GM12874 (cell line): ENCODE measurements around the gene USP4.

Source experiments
- TF ChIP-seq, protein P1 (sequence below): IDR thresholded peaks from 2 replicates; pipeline ENCODE4 v1.5.1; 2011; ENCODE audit warnings: low read depth, mild to moderate bottlenecking, control low read depth, low read length, moderate library complexity; ENCODE audit not compliant: insufficient read depth

Gene USP4

DNA sequence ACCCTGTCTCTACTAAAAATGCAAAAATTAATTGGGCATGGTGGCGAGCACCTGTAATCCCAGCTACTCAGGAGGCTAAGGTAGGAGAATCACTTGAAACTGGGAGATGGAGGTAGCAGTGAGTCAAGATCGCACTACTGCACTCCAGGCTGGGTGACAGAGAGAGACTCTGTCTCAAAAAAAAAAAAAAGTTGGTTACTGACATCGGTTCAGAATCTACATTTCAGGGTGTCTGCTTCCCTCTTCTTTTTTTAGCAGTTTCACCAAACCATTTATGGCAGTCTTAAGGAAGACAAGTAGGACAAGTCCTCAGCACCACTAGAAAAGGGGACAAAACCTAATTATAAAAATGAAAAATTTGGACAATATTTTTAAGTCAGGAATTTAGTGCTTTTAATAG is 3.3 kb upstream of the USP4 start:
- TF ChIP-seq, protein P1, sequence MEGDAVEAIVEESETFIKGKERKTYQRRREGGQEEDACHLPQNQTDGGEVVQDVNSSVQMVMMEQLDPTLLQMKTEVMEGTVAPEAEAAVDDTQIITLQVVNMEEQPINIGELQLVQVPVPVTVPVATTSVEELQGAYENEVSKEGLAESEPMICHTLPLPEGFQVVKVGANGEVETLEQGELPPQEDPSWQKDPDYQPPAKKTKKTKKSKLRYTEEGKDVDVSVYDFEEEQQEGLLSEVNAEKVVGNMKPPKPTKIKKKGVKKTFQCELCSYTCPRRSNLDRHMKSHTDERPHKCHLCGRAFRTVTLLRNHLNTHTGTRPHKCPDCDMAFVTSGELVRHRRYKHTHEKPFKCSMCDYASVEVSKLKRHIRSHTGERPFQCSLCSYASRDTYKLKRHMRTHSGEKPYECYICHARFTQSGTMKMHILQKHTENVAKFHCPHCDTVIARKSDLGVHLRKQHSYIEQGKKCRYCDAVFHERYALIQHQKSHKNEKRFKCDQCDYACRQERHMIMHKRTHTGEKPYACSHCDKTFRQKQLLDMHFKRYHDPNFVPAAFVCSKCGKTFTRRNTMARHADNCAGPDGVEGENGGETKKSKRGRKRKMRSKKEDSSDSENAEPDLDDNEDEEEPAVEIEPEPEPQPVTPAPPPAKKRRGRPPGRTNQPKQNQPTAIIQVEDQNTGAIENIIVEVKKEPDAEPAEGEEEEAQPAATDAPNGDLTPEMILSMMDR, result no peak

DNA sequence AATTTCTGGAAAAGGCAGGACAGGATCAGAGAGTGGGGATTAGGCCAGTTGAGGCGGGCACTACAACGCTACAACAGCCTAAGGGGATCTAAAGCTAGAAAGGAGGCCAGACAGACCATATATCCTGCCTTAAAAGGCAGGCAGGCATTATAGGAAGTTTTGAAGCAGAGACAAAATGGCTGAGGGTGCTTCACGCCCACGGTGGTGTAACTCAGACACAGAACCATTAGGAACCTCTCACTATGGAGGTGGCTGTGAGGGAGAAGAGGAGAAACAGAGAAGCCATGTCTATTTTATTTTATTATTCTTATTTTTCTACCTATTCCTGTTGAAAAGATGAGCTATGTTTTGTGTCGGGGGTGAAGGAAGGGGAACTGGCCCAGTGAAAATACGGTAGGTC is 2.1 kb upstream of the USP4 start:
- TF ChIP-seq, protein P1, result no peak

DNA sequence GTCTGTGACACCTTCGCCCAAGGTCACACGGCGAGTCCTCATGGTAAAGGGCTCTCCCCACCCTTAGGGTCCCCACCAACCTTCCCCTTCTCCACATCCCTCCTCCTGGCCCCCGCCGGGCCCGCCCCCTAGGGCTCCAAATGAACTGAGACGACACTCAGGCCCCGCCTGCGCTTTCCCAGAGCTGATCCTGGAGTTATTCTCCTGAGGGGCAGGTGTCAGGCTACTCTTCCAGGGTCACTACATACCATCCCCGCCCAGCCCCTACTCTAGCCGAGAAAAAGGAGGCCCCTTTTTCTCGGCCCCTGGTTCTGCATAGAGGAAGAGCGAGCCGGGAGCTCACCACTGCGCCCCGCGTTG is 292 bp downstream of the USP4 start:
- TF ChIP-seq, protein P1, result no peak

DNA sequence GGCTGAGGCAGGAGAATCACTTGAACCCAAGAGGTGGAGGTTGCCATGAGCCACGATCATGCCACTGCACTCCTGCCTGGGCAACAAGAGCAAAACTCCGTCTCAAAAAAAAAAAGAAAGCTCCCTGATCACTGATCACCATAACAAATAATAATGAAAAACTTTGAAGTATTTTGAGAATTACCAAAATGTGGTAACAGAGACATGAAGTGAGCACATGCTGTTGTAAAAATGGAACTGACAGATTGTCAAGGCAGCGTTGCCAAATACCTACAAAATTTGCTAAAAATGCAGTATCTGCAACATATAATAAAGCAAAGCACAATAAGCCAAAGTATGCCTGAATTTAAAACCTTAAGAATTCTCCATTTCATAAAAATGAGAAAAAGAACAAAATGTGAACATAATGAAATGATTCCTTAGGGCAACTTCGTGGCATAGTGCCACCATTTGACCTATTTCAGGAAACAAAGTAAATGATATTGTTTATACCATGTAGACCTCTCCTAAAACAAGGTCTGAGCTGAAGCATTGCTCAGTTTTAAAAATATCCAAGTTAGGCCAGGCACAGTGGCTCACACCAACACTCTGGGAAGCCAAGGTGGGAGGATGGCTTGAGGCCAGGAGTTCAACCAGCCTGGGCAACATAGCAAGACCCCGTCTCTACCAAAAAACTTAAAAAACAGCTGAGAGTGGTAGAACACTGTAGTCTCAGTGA is 5.8 kb downstream of the USP4 start:
- TF ChIP-seq, protein P1, result no peak

DNA sequence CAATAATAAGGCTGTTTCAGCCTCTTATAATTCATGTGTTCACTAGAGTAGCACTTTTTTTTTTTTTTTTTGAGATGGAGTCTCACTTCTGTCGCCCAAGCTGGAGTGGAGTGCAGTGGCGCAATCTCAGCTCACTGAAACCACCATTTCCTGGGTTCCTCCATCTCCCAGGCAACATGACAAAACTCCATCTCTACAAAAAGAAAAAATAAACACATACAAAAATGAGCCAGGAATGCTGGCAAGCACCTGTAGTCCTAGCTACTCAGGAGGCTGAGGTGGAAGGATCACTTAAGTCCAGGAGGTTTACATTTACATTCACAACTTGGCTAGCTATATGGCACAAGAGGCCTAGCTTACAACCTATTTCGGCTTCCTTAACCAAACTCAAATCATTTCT is 6.8 kb downstream of the USP4 start:
- TF ChIP-seq, protein P1, result no peak

DNA sequence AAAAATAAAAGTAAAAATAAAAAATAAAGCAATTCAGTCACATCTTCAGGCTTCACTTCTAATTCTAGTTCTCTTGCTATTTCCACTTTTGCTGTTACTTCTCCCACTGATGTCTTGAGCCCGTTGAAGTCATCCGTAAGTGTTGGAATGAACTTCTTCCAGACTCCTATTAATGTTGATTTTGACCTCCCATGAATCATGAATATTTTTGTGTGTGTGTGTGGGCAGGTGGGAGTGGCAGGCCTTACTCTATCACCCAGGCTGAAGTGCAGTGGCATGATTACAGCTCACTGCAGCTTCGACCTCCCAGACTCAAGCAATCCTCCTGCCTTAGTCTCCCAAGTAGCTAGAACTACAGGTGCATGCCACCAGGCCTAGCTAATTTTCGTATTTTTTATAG is 10.7 kb downstream of the USP4 start:
- TF ChIP-seq, protein P1, result no peak

DNA sequence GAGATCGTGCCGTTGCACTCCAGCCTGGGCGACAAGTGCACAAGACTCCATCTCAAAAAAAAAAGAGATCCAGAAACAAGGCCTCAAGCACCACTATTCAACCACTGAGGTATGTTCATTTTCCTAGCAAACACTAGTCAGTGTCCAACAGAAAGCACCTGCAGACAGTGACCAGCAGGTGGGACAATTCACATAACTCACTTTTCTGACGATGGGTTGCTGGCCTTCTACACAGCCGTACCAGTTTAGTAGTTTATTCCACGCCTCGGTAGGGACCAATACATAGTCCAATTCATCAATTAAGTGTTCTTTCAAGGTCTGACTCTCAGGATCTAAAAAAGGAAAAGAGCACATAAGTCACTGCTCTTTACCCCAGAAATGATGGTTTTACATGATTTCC is 12.4 kb downstream of the USP4 start:
- TF ChIP-seq, protein P1, result 0 out of 2 replicates have a peak, but pooled peaks have one; percentile 22
